HepG2 (cell line): ENCODE measurements around the gene LYSET. TPM values are rescaled to one million over a fixed set of nuclear protein-coding genes. Genes with fewer than 3 reads are reported as not detected.

Experiments used
- ATAC-seq: fragments of 200-7000 bp; cut with Tn5 transposase; 3 replicates; pipeline ENCODE4 v1.9.1; 2020; ENCODE audit warnings: mild to moderate bottlenecking, moderate library complexity
- BruUV-seq: library from RNA; stranded (reverse); fragments of 400-500 nt; replicated peaks from 2 replicates; lab custom pipeline; 2021; lab: Mats Ljungman, UMichigan
- CTCF ChIA-PET: fragments of 300-600 bp; formaldehyde crosslinking; extraction: SDS; loops from one replicate; lab custom pipeline; 2021; ENCODE audit warnings: low total read pairs, inconsistent platforms, low intra/inter-chr PET ratio; lab: Yijun Ruan, JAX
- POLR2A ChIA-PET: fragments of 350-600 bp; sonication (Branson Sonifier 250); formaldehyde crosslinking; loops from one replicate; lab custom pipeline; 2020; ENCODE audit warnings: antibody characterized with exemption, inconsistent platforms; lab: Yijun Ruan, JAX
- DNase-seq: peaks from one replicate; pipeline ENCODE4 v3.0.0-alpha.2; 2015; ENCODE audit warnings: low spot score
- FAIRE-seq: peaks from 3 replicates; lab custom pipeline; 2011; peaks lifted over from hg19 to GRCh38; lab: Jason Lieb, UNC
- H2AFZ ChIP-seq: one replicate; pipeline ENCODE4 v1.6.1; 2011; ENCODE audit warnings: low read length, inconsistent platforms
- H3K27ac ChIP-seq: fragments of 300-600 bp; 3 replicates; pipeline ENCODE4 v1.8.0; 2011; ENCODE audit warnings: mixed run types, mild to moderate bottlenecking, mixed read lengths, low read length, inconsistent platforms; ENCODE audit not compliant: insufficient read depth; ENCODE audit errors: extremely low read length
- H3K27me3 ChIP-seq, 2 experiments: fragments of 200-600 bp in 1 of 2; 2 replicates in 1 of 2; 3 replicates in 1 of 2; pipeline versions ENCODE4 v1.6.0 to v1.8.0; 2011; ENCODE audit warnings: low read length in 2 of 2, mild to moderate bottlenecking in 2 of 2, moderate library complexity in 2 of 2, inconsistent platforms in 1 of 2; ENCODE audit not compliant: insufficient read depth in 2 of 2, control insufficient read depth in 1 of 2
- H3K36me3 ChIP-seq, 2 experiments: fragments of 200-600 bp in 1 of 2; replicated peaks in 1 of 2; 2 replicates in 1 of 2; 3 replicates in 1 of 2; pipeline versions ENCODE4 v1.5.1 to v1.8.0; 2011; ENCODE audit warnings: low read length in 2 of 2, inconsistent platforms in 1 of 2; ENCODE audit not compliant: insufficient read depth in 2 of 2, control insufficient read depth in 1 of 2
- H3K4me1 ChIP-seq: 2 replicates; pipeline ENCODE4 v1.5.1; 2012; ENCODE audit warnings: low read length, inconsistent platforms; ENCODE audit not compliant: insufficient read depth
- H3K4me2 ChIP-seq: 2 replicates; pipeline ENCODE4 v1.6.0; 2011; ENCODE audit warnings: low read depth, low read length, inconsistent platforms
- H3K4me3 ChIP-seq, 3 experiments: fragments of 200-600 bp in 1 of 3; sonication (generic), shearing (Covaris generic) in 1 of 3; replicated peaks in 1 of 3; 2 replicates each; pipeline ENCODE4 v1.5.1; 2011 to 2016; ENCODE audit warnings: low read length in 3 of 3, inconsistent platforms in 2 of 3, low read depth in 2 of 3, mild to moderate bottlenecking in 2 of 3, control low read depth in 1 of 3, mixed read lengths in 1 of 3; ENCODE audit not compliant: insufficient read depth in 1 of 3
- H3K79me2 ChIP-seq: one replicate; pipeline ENCODE4 v1.6.1; 2011; ENCODE audit warnings: low read length, inconsistent platforms; ENCODE audit not compliant: insufficient read depth
- H3K9ac ChIP-seq: 2 replicates; pipeline ENCODE4 v1.6.0; 2011; ENCODE audit warnings: mild to moderate bottlenecking, low read depth, low read length, inconsistent platforms; ENCODE audit not compliant: insufficient read depth
- H3K9me3 ChIP-seq: 2 replicates; pipeline ENCODE4 v1.5.1; 2012; ENCODE audit warnings: mild to moderate bottlenecking, low read length
- H4K20me1 ChIP-seq: 2 replicates; pipeline ENCODE4 v1.6.0; 2011; ENCODE audit warnings: inconsistent platforms, mild to moderate bottlenecking, low read length, moderate library complexity; ENCODE audit not compliant: insufficient read depth
- KDM4B ChIP-seq: sonication (generic); formaldehyde crosslinking; IDR thresholded peaks from 2 replicates; pipeline ENCODE4 v1.4.0; 2020; ENCODE audit warnings: missing genetic modification reagents
- KDM5B ChIP-seq: sonication (generic); formaldehyde crosslinking; IDR thresholded peaks from 2 replicates; pipeline ENCODE4 v1.4.0; 2020; ENCODE audit warnings: missing genetic modification reagents, mild to moderate bottlenecking, borderline replicate concordance
- MBNL3 ChIP-seq: fragments of 250-450 bp; sonication (Bioruptor Pico); conservative IDR thresholded peaks from 2 replicates; pipeline ENCODE4 v1.8.0; 2022; ENCODE audit warnings: mild to moderate bottlenecking, inconsistent platforms
- MLLT10 ChIP-seq: sonication (generic); formaldehyde crosslinking; IDR thresholded peaks from 2 replicates; pipeline ENCODE4 v1.4.0; 2020; ENCODE audit warnings: missing genetic modification reagents
- NCOA2 ChIP-seq: sonication (generic); formaldehyde crosslinking; IDR thresholded peaks from 2 replicates; pipeline ENCODE4 v1.8.0; 2022; ENCODE audit warnings: inconsistent platforms
- NFIC ChIP-seq: IDR thresholded peaks from 2 replicates; pipeline ENCODE4 v1.6.1; 2012; ENCODE audit warnings: mild to moderate bottlenecking, low read length, inconsistent platforms
- NPAS2 ChIP-seq: sonication (generic); formaldehyde crosslinking; IDR thresholded peaks from 2 replicates; pipeline ENCODE4 v1.8.0; 2022; ENCODE audit warnings: mild to moderate bottlenecking, missing genetic modification reagents, borderline replicate concordance
- SIN3B ChIP-seq: fragments of 150-350 bp; IDR thresholded peaks from 2 replicates; pipeline ENCODE4 v1.6.1; 2014; ENCODE audit warnings: low read length
- SRY ChIP-seq: sonication (generic); formaldehyde crosslinking; IDR thresholded peaks from 2 replicates; pipeline ENCODE4 v1.8.0; 2022; ENCODE audit warnings: mild to moderate bottlenecking, missing genetic modification reagents
- ZFP82 ChIP-seq: sonication (generic); formaldehyde crosslinking; IDR thresholded peaks from 2 replicates; pipeline ENCODE4 v1.5.1; 2020; ENCODE audit warnings: mild to moderate bottlenecking, missing genetic modification reagents, borderline replicate concordance
- WGBS: methylation state at CpG from one replicate; pipeline ENCODE4 v1.1.6; 2017; ENCODE audit warnings: low lambda C conversion rate; 5-methylcytosine and 5-hydroxymethylcytosine counted together
- in situ Hi-C: cut with HindIII; loops from 2 replicates; pipeline ENCODE4 v1.10.0; 2017; ENCODE audit warnings: low pct_unique_long_range_greater_than_20kb; ENCODE audit not compliant: extremely low pct_ligation_motif_present
- intact Hi-C: fragments of 100-400 bp; cut with micrococcal nuclease; formaldehyde crosslinking; loops from one replicate; pipeline ENCODE4 v1.10.0; 2022; ENCODE audit not compliant: unreplicated experiment
- polyA plus RNA-seq, 8 experiments: library from polyadenylated mRNA; depleted of rRNA in 3 of 8; stranded (reverse) in 7 of 8; unstranded in 1 of 8; fragments of >200 nt; fragmentation: Illumina TruSeq in 4 of 8; extraction: Trizol in 4 of 8; gene quantifications; 2 replicates each; pipeline versions ENCODE4 v1.2.1 to v1.2.3, GENCODE V29; 2011 to 2016; ENCODE audit warnings: low read depth in 4 of 8, missing spikeins in 1 of 8, mixed read lengths in 1 of 8; ENCODE audit not compliant: insufficient read depth in 1 of 8
- total RNA-seq, 5 experiments: library from RNA; depleted of rRNA; stranded (reverse); fragments of >200 nt; fragmentation: Illumina TruSeq; extraction: Trizol; gene quantifications; 2 replicates each; pipeline ENCODE4 v1.2.3, GENCODE V29; 2016; ENCODE audit warnings: low read depth in 1 of 5
- TF ChIP-seq, protein P1 (sequence below): sonication (generic); formaldehyde crosslinking; IDR thresholded peaks from 2 replicates; pipeline ENCODE4 v1.5.1; 2020; ENCODE audit warnings: mild to moderate bottlenecking, missing genetic modification reagents
- TF ChIP-seq, protein P2 (sequence below): sonication (generic); formaldehyde crosslinking; IDR thresholded peaks from 2 replicates; pipeline ENCODE4 v1.8.0; 2022; ENCODE audit warnings: mild to moderate bottlenecking, missing genetic modification reagents, moderate library complexity
- TF ChIP-seq, protein P3 (sequence below): IDR thresholded peaks from 2 replicates; pipeline ENCODE4 v1.6.1; 2012; ENCODE audit warnings: inconsistent platforms
- TF ChIP-seq, protein P4 (sequence below): sonication (generic); formaldehyde crosslinking; IDR thresholded peaks from 2 replicates; pipeline ENCODE4 v1.4.0; 2020; ENCODE audit warnings: missing genetic modification reagents

Gene LYSET
- total and polyA plus RNA-seq, 2 of the 13 experiments (the other 11 are each of a cell fraction or from before 2014, with no cell fraction given), result 19.1 to 36.6 TPM

DNA sequence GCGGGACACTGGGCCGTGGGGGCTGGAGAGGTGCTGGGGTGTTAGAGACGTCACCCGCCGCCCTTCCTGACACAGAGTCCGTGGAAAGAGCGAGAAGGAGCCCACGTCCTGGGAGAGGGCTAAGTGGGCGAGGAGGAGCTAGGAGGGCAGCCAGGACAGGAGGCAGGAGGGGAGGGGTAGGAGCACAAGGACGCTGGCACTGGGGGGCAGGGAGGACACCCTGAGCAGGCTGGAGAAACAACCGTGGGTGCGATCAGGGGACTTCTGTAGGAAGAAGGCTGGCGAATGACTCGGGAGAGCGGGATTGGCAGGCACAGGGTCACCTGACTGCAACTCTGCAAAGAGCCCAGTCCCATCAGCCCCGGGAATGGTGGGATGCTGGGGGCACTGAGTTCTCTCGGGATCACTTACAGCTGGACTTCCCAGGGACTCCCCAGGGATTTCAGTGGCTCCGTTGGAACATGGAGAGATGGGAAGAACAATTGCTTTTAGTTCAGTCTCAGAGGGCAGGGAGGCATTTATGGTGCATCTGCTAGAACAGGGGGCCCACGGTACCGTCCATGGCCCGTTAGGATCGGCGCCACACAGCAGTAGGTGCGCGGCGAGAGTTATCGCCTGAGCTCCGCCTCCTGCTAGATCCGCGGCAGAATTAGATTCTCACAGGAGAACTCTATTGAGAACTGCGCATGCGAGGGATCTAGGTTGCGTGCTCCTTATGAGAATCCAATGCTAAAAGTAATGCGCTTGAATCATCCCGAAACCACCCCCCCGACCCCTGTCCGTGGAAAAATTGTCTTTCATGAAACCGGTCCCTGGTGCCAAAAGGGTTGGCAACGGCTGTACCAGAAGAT lies 46.2 kb downstream of the LYSET start (continued):
- TF ChIP-seq, protein P1, sequence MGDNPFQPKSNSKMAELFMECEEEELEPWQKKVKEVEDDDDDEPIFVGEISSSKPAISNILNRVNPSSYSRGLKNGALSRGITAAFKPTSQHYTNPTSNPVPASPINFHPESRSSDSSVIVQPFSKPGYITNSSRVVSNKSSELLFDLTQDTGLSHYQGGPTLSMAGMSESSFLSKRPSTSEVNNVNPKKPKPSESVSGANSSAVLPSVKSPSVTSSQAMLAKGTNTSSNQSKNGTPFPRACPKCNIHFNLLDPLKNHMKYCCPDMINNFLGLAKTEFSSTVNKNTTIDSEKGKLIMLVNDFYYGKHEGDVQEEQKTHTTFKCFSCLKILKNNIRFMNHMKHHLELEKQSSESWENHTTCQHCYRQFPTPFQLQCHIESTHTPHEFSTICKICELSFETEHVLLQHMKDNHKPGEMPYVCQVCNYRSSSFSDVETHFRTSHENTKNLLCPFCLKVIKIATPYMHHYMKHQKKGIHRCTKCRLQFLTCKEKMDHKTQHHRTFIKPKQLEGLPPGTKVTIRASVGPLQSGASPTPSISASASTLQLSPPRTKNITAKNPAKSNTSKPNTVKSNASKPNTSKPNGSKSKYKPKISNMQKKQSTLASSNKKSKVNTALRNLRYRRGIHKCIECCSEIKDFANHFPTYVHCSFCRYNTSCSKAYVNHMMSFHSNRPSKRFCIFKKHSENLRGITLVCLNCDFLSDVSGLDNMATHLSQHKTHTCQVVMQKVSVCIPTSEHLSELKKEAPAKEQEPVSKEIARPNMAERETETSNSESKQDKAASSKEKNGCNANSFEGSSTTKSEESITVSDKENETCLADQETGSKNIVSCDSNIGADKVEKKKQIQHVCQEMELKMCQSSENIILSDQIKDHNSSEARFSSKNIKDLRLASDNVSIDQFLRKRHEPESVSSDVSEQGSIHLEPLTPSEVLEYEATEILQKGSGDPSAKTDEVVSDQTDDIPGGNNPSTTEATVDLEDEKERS (CRISPR knock-in tag), result no peak
- TF ChIP-seq, protein P2, sequence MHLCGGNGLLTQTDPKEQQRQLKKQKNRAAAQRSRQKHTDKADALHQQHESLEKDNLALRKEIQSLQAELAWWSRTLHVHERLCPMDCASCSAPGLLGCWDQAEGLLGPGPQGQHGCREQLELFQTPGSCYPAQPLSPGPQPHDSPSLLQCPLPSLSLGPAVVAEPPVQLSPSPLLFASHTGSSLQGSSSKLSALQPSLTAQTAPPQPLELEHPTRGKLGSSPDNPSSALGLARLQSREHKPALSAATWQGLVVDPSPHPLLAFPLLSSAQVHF (CRISPR knock-in tag), result no peak
- no peak for TF ChIP-seq NCOA2 (CRISPR knock-in tag)

DNA sequence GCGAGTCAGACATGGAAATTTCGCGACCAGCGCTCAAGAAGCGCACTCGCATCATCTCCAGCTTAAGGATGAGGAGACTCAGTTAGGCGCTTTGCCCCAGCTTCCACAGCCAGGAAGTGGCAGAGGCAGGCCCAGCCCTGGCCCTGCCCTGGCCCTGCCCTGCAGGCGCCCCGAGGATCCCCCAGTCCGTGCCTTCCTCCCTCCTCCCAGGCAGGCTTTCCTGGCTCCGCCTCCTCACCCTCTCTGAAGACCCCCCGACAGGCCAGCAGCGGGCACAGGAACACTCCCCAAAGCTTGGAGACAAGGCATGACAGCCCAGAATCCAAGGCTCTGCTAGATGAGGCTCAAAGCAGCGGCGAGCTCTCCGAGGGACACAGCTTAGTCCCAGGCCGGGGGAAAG lies 47.0 kb downstream of the LYSET start:
- no peaks in the 10 kb centered on the region for H3K79me2 ChIP-seq
- no TSS peak for BruUV-seq
- H3K9me3 ChIP-seq, result no peaks in the 10 kb centered on the region
- in situ Hi-C loops, result loop anchor here (10.0 kb wide), 1 partner anchor 313 kb away; no protein-coding TSS in a partner anchor
- 84% methylated on average over 13 of the region's 17 CpGs for WGBS
- CTCF ChIA-PET, result no interaction called here
- intact Hi-C loops, result no loop called here
- no peak overlapping the region for H3K4me2 ChIP-seq
- no peak overlapping the region for H2AFZ ChIP-seq
- H3K27me3 ChIP-seq, result no peaks in the 10 kb centered on the region
- peaks cover 14% of the 10 kb centered on the region; the same call in 1 of the 2 replicates for H3K4me1 ChIP-seq
- H3K27ac ChIP-seq, result no peak overlapping the region
- no peak for FAIRE-seq
- TF ChIP-seq, protein P3, sequence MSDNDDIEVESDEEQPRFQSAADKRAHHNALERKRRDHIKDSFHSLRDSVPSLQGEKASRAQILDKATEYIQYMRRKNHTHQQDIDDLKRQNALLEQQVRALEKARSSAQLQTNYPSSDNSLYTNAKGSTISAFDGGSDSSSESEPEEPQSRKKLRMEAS, result no peak
- TF ChIP-seq MBNL3 (CRISPR knock-in tag) (no peak), KDM5B (CRISPR knock-in tag) (no peak), NPAS2 (CRISPR knock-in tag) (no peak), ZFP82 (CRISPR knock-in tag) (no peak), NFIC (no peak), KDM4B (CRISPR knock-in tag) (no peak), MLLT10 (CRISPR knock-in tag) (no peak), SIN3B (no peak), SRY (CRISPR knock-in tag) (no peak)
- TF ChIP-seq, protein P4, sequence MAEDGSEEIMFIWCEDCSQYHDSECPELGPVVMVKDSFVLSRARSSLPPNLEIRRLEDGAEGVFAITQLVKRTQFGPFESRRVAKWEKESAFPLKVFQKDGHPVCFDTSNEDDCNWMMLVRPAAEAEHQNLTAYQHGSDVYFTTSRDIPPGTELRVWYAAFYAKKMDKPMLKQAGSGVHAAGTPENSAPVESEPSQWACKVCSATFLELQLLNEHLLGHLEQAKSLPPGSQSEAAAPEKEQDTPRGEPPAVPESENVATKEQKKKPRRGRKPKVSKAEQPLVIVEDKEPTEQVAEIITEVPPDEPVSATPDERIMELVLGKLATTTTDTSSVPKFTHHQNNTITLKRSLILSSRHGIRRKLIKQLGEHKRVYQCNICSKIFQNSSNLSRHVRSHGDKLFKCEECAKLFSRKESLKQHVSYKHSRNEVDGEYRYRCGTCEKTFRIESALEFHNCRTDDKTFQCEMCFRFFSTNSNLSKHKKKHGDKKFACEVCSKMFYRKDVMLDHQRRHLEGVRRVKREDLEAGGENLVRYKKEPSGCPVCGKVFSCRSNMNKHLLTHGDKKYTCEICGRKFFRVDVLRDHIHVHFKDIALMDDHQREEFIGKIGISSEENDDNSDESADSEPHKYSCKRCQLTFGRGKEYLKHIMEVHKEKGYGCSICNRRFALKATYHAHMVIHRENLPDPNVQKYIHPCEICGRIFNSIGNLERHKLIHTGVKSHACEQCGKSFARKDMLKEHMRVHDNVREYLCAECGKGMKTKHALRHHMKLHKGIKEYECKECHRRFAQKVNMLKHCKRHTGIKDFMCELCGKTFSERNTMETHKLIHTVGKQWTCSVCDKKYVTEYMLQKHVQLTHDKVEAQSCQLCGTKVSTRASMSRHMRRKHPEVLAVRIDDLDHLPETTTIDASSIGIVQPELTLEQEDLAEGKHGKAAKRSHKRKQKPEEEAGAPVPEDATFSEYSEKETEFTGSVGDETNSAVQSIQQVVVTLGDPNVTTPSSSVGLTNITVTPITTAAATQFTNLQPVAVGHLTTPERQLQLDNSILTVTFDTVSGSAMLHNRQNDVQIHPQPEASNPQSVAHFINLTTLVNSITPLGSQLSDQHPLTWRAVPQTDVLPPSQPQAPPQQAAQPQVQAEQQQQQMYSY (CRISPR knock-in tag), result no peak
- TF ChIP-seq, all 625 proteins: peak for 0
- Histone ChIP-seq H3K9ac (no peak overlapping the region), H4K20me1 (no peaks in the 10 kb centered on the region), H3K36me3 (peaks cover 3% of the 10 kb centered on the region in 2 experiments), H3K4me3 (no peak overlapping the region)
- ATAC-seq (no peak; the same call in 1 of the 3 replicates), DNase-seq (no peak)
- POLR2A ChIA-PET, result no interaction called here
